Endodermal cell (in vitro differentiated cells): ENCODE measurements around the gene ATP5ME. TPM values are rescaled to one million over a fixed set of nuclear protein-coding genes. Genes with fewer than 3 reads are reported as not detected.

Source experiments
- DNase-seq: peaks from one replicate; pipeline ENCODE4 v3.0.0-alpha.2; 2017
- H3K27ac ChIP-seq: 2 replicates; pipeline ENCODE4 v1.5.1; 2013; ENCODE audit warnings: mild to moderate bottlenecking, low read depth, low read length, moderate library complexity
- H3K27me3 ChIP-seq: 2 replicates; pipeline ENCODE4 v1.6.1; 2013; ENCODE audit warnings: mild to moderate bottlenecking, low read length, moderate library complexity; ENCODE audit not compliant: insufficient read depth, control insufficient read depth, poor library complexity, severe bottlenecking
- H3K36me3 ChIP-seq: 2 replicates; pipeline ENCODE4 v1.7.0; 2013; ENCODE audit warnings: mild to moderate bottlenecking, low read length, moderate library complexity; ENCODE audit not compliant: control insufficient read depth, insufficient read depth
- H3K4me1 ChIP-seq: one replicate; pipeline ENCODE4 v1.7.0; 2013; ENCODE audit warnings: low read length; ENCODE audit not compliant: control insufficient read depth, insufficient read depth
- H3K4me3 ChIP-seq: 2 replicates; pipeline ENCODE4 v1.5.1; 2013; ENCODE audit warnings: mild to moderate bottlenecking, low read length, moderate library complexity
- H3K9ac ChIP-seq: 2 replicates; pipeline ENCODE4 v1.6.1; 2013; ENCODE audit warnings: mild to moderate bottlenecking, low read length, moderate library complexity; ENCODE audit not compliant: poor library complexity, severe bottlenecking; ENCODE audit errors: extremely low read depth
- H3K9me3 ChIP-seq: 2 replicates; pipeline ENCODE4 v1.6.1; 2013; ENCODE audit warnings: mild to moderate bottlenecking, low read length, moderate library complexity; ENCODE audit not compliant: control insufficient read depth
- H3K27ac Mint-ChIP-seq: 2 replicates; pipeline ENCODE4 v1.8.0; 2020; ENCODE audit warnings: mixed read lengths
- H3K27me3 Mint-ChIP-seq: 2 replicates; pipeline ENCODE4 v1.8.0; 2021; ENCODE audit warnings: mild to moderate bottlenecking, mixed read lengths; ENCODE audit not compliant: insufficient read depth
- H3K36me3 Mint-ChIP-seq: 2 replicates; pipeline ENCODE4 v1.8.0; 2020; ENCODE audit warnings: low read depth, mixed read lengths
- H3K4me1 Mint-ChIP-seq: 2 replicates; pipeline ENCODE4 v1.8.0; 2020; ENCODE audit warnings: mixed read lengths
- H3K4me3 Mint-ChIP-seq: 2 replicates; pipeline ENCODE4 v1.8.0; 2020; ENCODE audit warnings: mild to moderate bottlenecking, moderate library complexity, mixed read lengths
- H3K9me3 Mint-ChIP-seq: 2 replicates; pipeline ENCODE4 v1.8.0; 2020; ENCODE audit warnings: mild to moderate bottlenecking, mixed read lengths
- CTCF ChIP-seq: fragments of 200-600 bp; sonication (generic); conservative IDR thresholded peaks from 2 replicates; pipeline ENCODE4 v1.5.0; 2021; ENCODE audit warnings: antibody characterized with exemption, mild to moderate bottlenecking
- WGBS, 2 experiments: methylation state at CpG; one replicate each; pipeline versions ENCODE4 v1.1.5 to v1.1.7; 2013; ENCODE audit warnings: missing lambda C conversion rate in 2 of 2, mixed read lengths in 1 of 2; ENCODE audit not compliant: insufficient coverage in 1 of 2, insufficient read length in 1 of 2; 5-methylcytosine and 5-hydroxymethylcytosine counted together
- total RNA-seq, 2 donors: library from RNA; stranded (reverse); fragmentation: NEBNext Ultra II Directional in 1 of 2; extraction: Animal tissue kit (Norgen Biotek cat#: 25700) in 1 of 2; gene quantifications; 2 replicates in 1 of 2; 3 replicates in 1 of 2; pipeline ENCODE4 v1.2.1, GENCODE V29; 2021

Gene ATP5ME
- total RNA-seq, 2 donors from 2014 or later: 407 to 456 TPM

GRCh38 chr4:628311-628741, 45.8 kb downstream of the ATP5ME start:
- WGBS, 2 experiments: 93 to 95% methylated on average over 11 to 17 of the region's 17 CpGs
- peaks cover 17% of the 10 kb centered on the region for H3K9me3 Mint-ChIP-seq
- DNase-seq: no peak
- Histone ChIP-seq H3K9me3 (no peaks in the 10 kb centered on the region), H3K36me3 (no peaks in the 10 kb centered on the region), H3K27ac (no peak overlapping the region), H3K4me1 (peaks cover 3% of the 10 kb centered on the region), H3K9ac (no peak overlapping the region), H3K27me3 (no peaks in the 10 kb centered on the region), H3K4me3 (no peak overlapping the region)
- H3K4me1 Mint-ChIP-seq: no peaks in the 10 kb centered on the region
- TF ChIP-seq CTCF: no peak
- no peak overlapping the region for H3K4me3 Mint-ChIP-seq
- H3K27ac Mint-ChIP-seq: no peak overlapping the region
- H3K36me3 Mint-ChIP-seq: no peaks in the 10 kb centered on the region
- no peaks in the 10 kb centered on the region for H3K27me3 Mint-ChIP-seq

- TF ChIP-seq CTCF: no peak
- Histone ChIP-seq H3K9me3 (no peaks in the 10 kb centered on the region), H3K9ac (no peak overlapping the region), H3K4me1 (peaks cover 3% of the 10 kb centered on the region), H3K4me3 (no peak overlapping the region), H3K36me3 (no peaks in the 10 kb centered on the region), H3K27me3 (peaks cover 1% of the 10 kb centered on the region), H3K27ac (no peak overlapping the region)
- DNase-seq: no peak
- Mint-ChIP-seq H3K9me3 (peaks cover 13% of the 10 kb centered on the region), H3K4me3 (no peak overlapping the region), H3K36me3 (no peaks in the 10 kb centered on the region), H3K4me1 (no peaks in the 10 kb centered on the region), H3K27me3 (no peaks in the 10 kb centered on the region), H3K27ac (no peak overlapping the region)
- WGBS, 2 experiments: 83 to 89% methylated on average over 10 to 14 of the region's 15 CpGs
These were observed 46.5 kb downstream of the ATP5ME start for GRCh38 chr4:627347-628125.

- Histone ChIP-seq H3K36me3 (no peaks in the 10 kb centered on the region), H3K4me1 (peaks cover 3% of the 10 kb centered on the region), H3K27ac (no peak overlapping the region), H3K9ac (no peak overlapping the region), H3K9me3 (no peaks in the 10 kb centered on the region), H3K4me3 (no peak overlapping the region), H3K27me3 (peaks cover 5% of the 10 kb centered on the region)
- DNase-seq: peak; percentile 51
- Mint-ChIP-seq H3K27ac (no peak overlapping the region), H3K27me3 (no peaks in the 10 kb centered on the region), H3K9me3 (peaks cover 4% of the 10 kb centered on the region), H3K36me3 (no peaks in the 10 kb centered on the region), H3K4me1 (no peaks in the 10 kb centered on the region), H3K4me3 (no peak overlapping the region)
- WGBS, 2 experiments: 93 to 97% methylated on average over 12 to 19 of the region's 20 CpGs
- no peak for TF ChIP-seq CTCF
These were observed 47.6 kb downstream of the ATP5ME start for GRCh38 chr4:626201-627091.
